HEK293 (cell line): ENCODE measurements around the gene CELF6.

ENCODE experiments used
- CTCF ChIP-seq: fragments of 450-650 bp; formaldehyde crosslinking; IDR thresholded peaks from 2 replicates; pipeline ENCODE4 v1.5.1; 2016; ENCODE audit warnings: missing biosample characterization, missing genetic modification characterization
- GLIS1 ChIP-seq: fragments of 450-650 bp; formaldehyde crosslinking; IDR thresholded peaks from 2 replicates; pipeline ENCODE4 v1.5.1; 2016; ENCODE audit warnings: missing biosample characterization, missing genetic modification characterization
- PRDM1 ChIP-seq: fragments of 450-650 bp; formaldehyde crosslinking; IDR thresholded peaks from 2 replicates; pipeline ENCODE4; 2016; ENCODE audit warnings: missing biosample characterization, missing genetic modification characterization
- ZBTB20 ChIP-seq: fragments of 450-650 bp; formaldehyde crosslinking; IDR thresholded peaks from 2 replicates; pipeline ENCODE4 v1.5.1; 2016; ENCODE audit warnings: missing biosample characterization, missing genetic modification characterization
- ZNF121 ChIP-seq: fragments of 450-650 bp; formaldehyde crosslinking; IDR thresholded peaks from 2 replicates; pipeline ENCODE4 v1.5.1; 2016; ENCODE audit warnings: missing biosample characterization, missing genetic modification characterization
- ZNF280C ChIP-seq: fragments of 450-650 bp; formaldehyde crosslinking; IDR thresholded peaks from 2 replicates; pipeline ENCODE4 v1.5.1; 2016; ENCODE audit warnings: missing biosample characterization, missing genetic modification characterization
- ZNF341 ChIP-seq: fragments of 450-650 bp; formaldehyde crosslinking; IDR thresholded peaks from 2 replicates; pipeline ENCODE4; 2016; ENCODE audit warnings: low read depth, missing biosample characterization, missing genetic modification characterization
- ZNF391 ChIP-seq: fragments of 450-650 bp; formaldehyde crosslinking; IDR thresholded peaks from 2 replicates; pipeline ENCODE4 v1.5.1; 2016; ENCODE audit warnings: low read depth, missing biosample characterization, missing genetic modification characterization, borderline replicate concordance
- ZNF623 ChIP-seq: fragments of 450-650 bp; formaldehyde crosslinking; IDR thresholded peaks from 2 replicates; pipeline ENCODE4 v1.5.1; 2016; ENCODE audit warnings: missing biosample characterization, missing genetic modification characterization
- ZNF639 ChIP-seq: fragments of 450-650 bp; formaldehyde crosslinking; IDR thresholded peaks from 2 replicates; pipeline ENCODE4 v1.5.1; 2016; ENCODE audit warnings: missing biosample characterization, missing genetic modification characterization
- ZNF660 ChIP-seq: fragments of 450-650 bp; IDR thresholded peaks from 2 replicates; pipeline ENCODE4 v1.5.1; 2018; ENCODE audit warnings: missing biosample characterization, mild to moderate bottlenecking, missing genetic modification characterization
- TF ChIP-seq, protein P1 (sequence below): fragments of 450-650 bp; formaldehyde crosslinking; IDR thresholded peaks from 2 replicates; pipeline ENCODE4 v1.5.1; 2016; ENCODE audit warnings: missing biosample characterization, missing genetic modification characterization

- TF ChIP-seq, protein P1, sequence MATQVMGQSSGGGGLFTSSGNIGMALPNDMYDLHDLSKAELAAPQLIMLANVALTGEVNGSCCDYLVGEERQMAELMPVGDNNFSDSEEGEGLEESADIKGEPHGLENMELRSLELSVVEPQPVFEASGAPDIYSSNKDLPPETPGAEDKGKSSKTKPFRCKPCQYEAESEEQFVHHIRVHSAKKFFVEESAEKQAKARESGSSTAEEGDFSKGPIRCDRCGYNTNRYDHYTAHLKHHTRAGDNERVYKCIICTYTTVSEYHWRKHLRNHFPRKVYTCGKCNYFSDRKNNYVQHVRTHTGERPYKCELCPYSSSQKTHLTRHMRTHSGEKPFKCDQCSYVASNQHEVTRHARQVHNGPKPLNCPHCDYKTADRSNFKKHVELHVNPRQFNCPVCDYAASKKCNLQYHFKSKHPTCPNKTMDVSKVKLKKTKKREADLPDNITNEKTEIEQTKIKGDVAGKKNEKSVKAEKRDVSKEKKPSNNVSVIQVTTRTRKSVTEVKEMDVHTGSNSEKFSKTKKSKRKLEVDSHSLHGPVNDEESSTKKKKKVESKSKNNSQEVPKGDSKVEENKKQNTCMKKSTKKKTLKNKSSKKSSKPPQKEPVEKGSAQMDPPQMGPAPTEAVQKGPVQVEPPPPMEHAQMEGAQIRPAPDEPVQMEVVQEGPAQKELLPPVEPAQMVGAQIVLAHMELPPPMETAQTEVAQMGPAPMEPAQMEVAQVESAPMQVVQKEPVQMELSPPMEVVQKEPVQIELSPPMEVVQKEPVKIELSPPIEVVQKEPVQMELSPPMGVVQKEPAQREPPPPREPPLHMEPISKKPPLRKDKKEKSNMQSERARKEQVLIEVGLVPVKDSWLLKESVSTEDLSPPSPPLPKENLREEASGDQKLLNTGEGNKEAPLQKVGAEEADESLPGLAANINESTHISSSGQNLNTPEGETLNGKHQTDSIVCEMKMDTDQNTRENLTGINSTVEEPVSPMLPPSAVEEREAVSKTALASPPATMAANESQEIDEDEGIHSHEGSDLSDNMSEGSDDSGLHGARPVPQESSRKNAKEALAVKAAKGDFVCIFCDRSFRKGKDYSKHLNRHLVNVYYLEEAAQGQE: no peak
- TF ChIP-seq ZNF391 (tag by site-specific recombination): no peak
- no peak for TF ChIP-seq ZNF639 (tag by site-specific recombination)
- TF ChIP-seq ZBTB20: no peak
- TF ChIP-seq CTCF (tag by site-specific recombination): no peak
- no peak for TF ChIP-seq ZNF341 (tag by site-specific recombination)
- no peak for TF ChIP-seq ZNF660
- no peak for TF ChIP-seq ZNF280C (tag by site-specific recombination)
- no peak for TF ChIP-seq GLIS1
- TF ChIP-seq ZNF121: no peak
- TF ChIP-seq PRDM1: no peak
- TF ChIP-seq ZNF623 (tag by site-specific recombination): no peak
These were observed 13.7 kb downstream of the CELF6 start for GRCh38 chr15:72306211-72306785.
